HG02798 (cell line): ENCODE data around the gene PTPRN2.
"Not testable (repeated sequence)": the region's sequence is repeated elsewhere in the genome, so short reads cannot be mapped to it uniquely, and the experiment has no call there.

ENCODE experiments used
- ATAC-seq: cut with Tn5 transposase; IDR thresholded peaks from one replicate; pipeline ENCODE4 v1.9.1; 2021; ENCODE audit warnings: mild to moderate bottlenecking; ENCODE audit not compliant: unreplicated experiment, poor library complexity

The PTPRN2 gene

GRCh38 chr7:157853076-157853788 is 734.4 kb downstream of the PTPRN2 start:
- ATAC-seq: no peak

GRCh38 chr7:157851501-157852067 is 736.0 kb downstream of the PTPRN2 start:
- ATAC-seq: no peak

GRCh38 chr7:157850481-157851444 is 736.9 kb downstream of the PTPRN2 start:
- no peak for ATAC-seq

- no peak for ATAC-seq
These were observed 737.9 kb downstream of the PTPRN2 start for GRCh38 chr7:157849726-157850125.

GRCh38 chr7:157849341-157849596 is 738.4 kb downstream of the PTPRN2 start:
- ATAC-seq: no peak

GRCh38 chr7:157848508-157849340 is 738.9 kb downstream of the PTPRN2 start:
- no peak for ATAC-seq

- ATAC-seq: not testable (repeated sequence)
These were observed 739.7 kb downstream of the PTPRN2 start for GRCh38 chr7:157847756-157848487.

GRCh38 chr7:157846746-157847145 is 740.9 kb downstream of the PTPRN2 start:
- not testable (repeated sequence) for ATAC-seq

- ATAC-seq: no peak
These were observed 741.4 kb downstream of the PTPRN2 start for GRCh38 chr7:157846271-157846670.

- no peak for ATAC-seq
These were observed 742.3 kb downstream of the PTPRN2 start for GRCh38 chr7:157845203-157845835.

GRCh38 chr7:157844611-157845010 is 743.0 kb downstream of the PTPRN2 start:
- ATAC-seq: no peak

- ATAC-seq: no peak
These were observed 743.5 kb downstream of the PTPRN2 start for GRCh38 chr7:157844141-157844540.

GRCh38 chr7:157843336-157844140 is 744.1 kb downstream of the PTPRN2 start:
- no peak for ATAC-seq

- ATAC-seq: no peak
These were observed 745.8 kb downstream of the PTPRN2 start for GRCh38 chr7:157841773-157842370.

GRCh38 chr7:157840914-157841772 is 746.5 kb downstream of the PTPRN2 start:
- no peak for ATAC-seq

GRCh38 chr7:157840174-157840913 is 747.3 kb downstream of the PTPRN2 start:
- no peak for ATAC-seq
